ENCODE results near the gene EPHA8. TPM values are rescaled to one million over a fixed set of nuclear protein-coding genes. Genes with fewer than 3 reads are reported as not detected.

EPHA8 gene
- total RNA-seq, 2 experiments from 2014 or later, result not detected

GRCh38 chr1:22618056-22618455, 54.8 kb downstream of the EPHA8 start:
- H3K36me3 ChIP-seq (ENCODE audit: insufficient read depth, low read length), result no peaks in the 10 kb centered on the region
- H3K9me3 ChIP-seq (ENCODE audit: control insufficient read depth in 1 of 2, insufficient read depth in 1 of 2, low read length in 2 of 2), result peaks cover 0 to 12% of the 10 kb centered on the region in 2 experiments
- H3K27me3 ChIP-seq (ENCODE audit: control insufficient read depth in 1 of 2, insufficient read depth in 2 of 2, low read length in 2 of 2), result peaks cover 29 to 35% of the 10 kb centered on the region in 2 experiments
- ChIA-PET POLR2A (no interaction called here), CTCF (no interaction called here)
- ATAC-seq (ENCODE audit: poor library complexity) (no peak), DNase-seq (no peak)
- H3K4me1 ChIP-seq (ENCODE audit: insufficient read depth, low read length), result no peaks in the 10 kb centered on the region
- no peak overlapping the region for H3K4me3 ChIP-seq (ENCODE audit: low read length)
- Mint-ChIP-seq H3K4me3 (no peak overlapping the region), H3K4me1 (ENCODE audit: low read depth) (no peaks in the 10 kb centered on the region), H3K36me3 (ENCODE audit: low read depth) (no peaks in the 10 kb centered on the region), H3K27ac (no peak overlapping the region), H3K9me3 (no peaks in the 10 kb centered on the region), H3K27me3 (peaks cover 51% of the 10 kb centered on the region)
- H3K27ac ChIP-seq (ENCODE audit: low read depth in 1 of 2, low read length in 2 of 2), result no peak overlapping the region
- TF ChIP-seq, protein P1, sequence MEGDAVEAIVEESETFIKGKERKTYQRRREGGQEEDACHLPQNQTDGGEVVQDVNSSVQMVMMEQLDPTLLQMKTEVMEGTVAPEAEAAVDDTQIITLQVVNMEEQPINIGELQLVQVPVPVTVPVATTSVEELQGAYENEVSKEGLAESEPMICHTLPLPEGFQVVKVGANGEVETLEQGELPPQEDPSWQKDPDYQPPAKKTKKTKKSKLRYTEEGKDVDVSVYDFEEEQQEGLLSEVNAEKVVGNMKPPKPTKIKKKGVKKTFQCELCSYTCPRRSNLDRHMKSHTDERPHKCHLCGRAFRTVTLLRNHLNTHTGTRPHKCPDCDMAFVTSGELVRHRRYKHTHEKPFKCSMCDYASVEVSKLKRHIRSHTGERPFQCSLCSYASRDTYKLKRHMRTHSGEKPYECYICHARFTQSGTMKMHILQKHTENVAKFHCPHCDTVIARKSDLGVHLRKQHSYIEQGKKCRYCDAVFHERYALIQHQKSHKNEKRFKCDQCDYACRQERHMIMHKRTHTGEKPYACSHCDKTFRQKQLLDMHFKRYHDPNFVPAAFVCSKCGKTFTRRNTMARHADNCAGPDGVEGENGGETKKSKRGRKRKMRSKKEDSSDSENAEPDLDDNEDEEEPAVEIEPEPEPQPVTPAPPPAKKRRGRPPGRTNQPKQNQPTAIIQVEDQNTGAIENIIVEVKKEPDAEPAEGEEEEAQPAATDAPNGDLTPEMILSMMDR (IDR thresholded peaks at IDR 0.05), result no peak
- intact Hi-C loops (cut with DNase I, micrococcal nuclease), result no loop called here

DNA sequence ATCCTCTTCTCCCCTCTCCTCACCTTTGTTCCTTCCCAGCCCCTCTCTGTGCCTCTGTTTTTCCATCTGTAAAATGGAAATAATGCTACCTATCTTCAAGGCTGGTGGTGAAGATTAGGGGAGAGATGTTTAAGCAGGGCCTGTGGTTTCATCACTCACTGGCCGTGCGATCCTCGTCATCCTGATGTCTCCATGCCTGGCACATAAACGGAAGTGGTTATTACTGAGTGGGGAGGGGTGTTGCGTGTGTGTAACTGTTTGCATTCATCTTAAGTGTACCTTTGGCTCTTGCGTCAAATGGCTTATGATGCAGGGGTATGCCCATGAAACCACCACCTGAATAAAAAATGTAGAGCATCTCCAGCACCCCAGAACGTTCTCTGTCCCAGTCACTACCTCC, 56.0 kb downstream of the EPHA8 start:
- ChIA-PET CTCF (no interaction called here), POLR2A (no interaction called here)
- no peak overlapping the region for H3K4me3 Mint-ChIP-seq
- no peak for ATAC-seq (ENCODE audit: poor library complexity)
- H3K4me1 Mint-ChIP-seq (ENCODE audit: low read depth), result no peaks in the 10 kb centered on the region
- no peak overlapping the region for H3K27ac Mint-ChIP-seq
- DNase-seq, result no peak
- Histone ChIP-seq H3K4me1 (ENCODE audit: insufficient read depth, low read length) (no peaks in the 10 kb centered on the region), H3K27me3 (ENCODE audit: control insufficient read depth in 1 of 2, insufficient read depth in 2 of 2, low read length in 2 of 2) (peaks cover 26 to 29% of the 10 kb centered on the region in 2 experiments), H3K36me3 (ENCODE audit: insufficient read depth, low read length) (no peaks in the 10 kb centered on the region), H3K27ac (ENCODE audit: low read depth in 1 of 2, low read length in 2 of 2) (no peak overlapping the region), H3K4me3 (ENCODE audit: low read length) (no peak overlapping the region), H3K9me3 (ENCODE audit: control insufficient read depth in 1 of 2, insufficient read depth in 1 of 2, low read length in 2 of 2) (peaks cover 0 to 7% of the 10 kb centered on the region in 2 experiments)
- no peaks in the 10 kb centered on the region for H3K36me3 Mint-ChIP-seq (ENCODE audit: low read depth)
- no peaks in the 10 kb centered on the region for H3K9me3 Mint-ChIP-seq
- H3K27me3 Mint-ChIP-seq, result peaks cover 49% of the 10 kb centered on the region
- TF ChIP-seq, protein P1 (IDR thresholded peaks at IDR 0.05), result no peak
- intact Hi-C loops (cut with DNase I, micrococcal nuclease), result no loop called here

DNA sequence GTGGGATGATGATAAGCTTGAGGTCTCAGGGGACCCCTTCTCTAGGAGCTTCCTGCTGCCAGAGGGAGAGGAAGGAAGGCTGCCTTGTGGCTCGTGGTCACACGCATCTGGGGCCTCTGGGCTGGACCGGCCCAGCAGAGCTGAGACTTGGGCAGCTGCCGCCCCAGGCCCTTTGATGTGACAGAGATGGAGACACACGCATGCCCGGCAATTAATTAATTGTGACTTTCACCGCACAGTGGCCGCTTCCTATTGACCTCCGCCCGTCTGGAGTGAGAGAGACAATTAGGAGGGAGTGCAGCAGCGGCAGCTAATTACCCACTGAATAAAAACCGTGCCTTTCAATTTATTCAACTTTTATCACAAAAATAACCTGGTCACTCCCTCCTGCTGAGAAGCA, 56.5 kb downstream of the EPHA8 start:
- H3K9me3 ChIP-seq (ENCODE audit: control insufficient read depth in 1 of 2, insufficient read depth in 1 of 2, low read length in 2 of 2), result peaks cover 0 to 7% of the 10 kb centered on the region in 2 experiments
- H3K4me3 ChIP-seq (ENCODE audit: low read length), result no peak overlapping the region
- H3K4me1 ChIP-seq (ENCODE audit: insufficient read depth, low read length), result no peaks in the 10 kb centered on the region
- H3K36me3 ChIP-seq (ENCODE audit: insufficient read depth, low read length), result no peaks in the 10 kb centered on the region
- Mint-ChIP-seq H3K4me1 (ENCODE audit: low read depth) (no peaks in the 10 kb centered on the region), H3K27ac (no peak overlapping the region), H3K27me3 (peaks cover 49% of the 10 kb centered on the region), H3K9me3 (no peaks in the 10 kb centered on the region), H3K36me3 (ENCODE audit: low read depth) (no peaks in the 10 kb centered on the region), H3K4me3 (no peak overlapping the region)
- ChIA-PET CTCF (no interaction called here), POLR2A (no interaction called here)
- intact Hi-C loops (cut with DNase I, micrococcal nuclease), result no loop called here
- no peak overlapping the region for H3K27ac ChIP-seq (ENCODE audit: low read depth in 1 of 2, low read length in 2 of 2)
- DNase-seq (no peak), ATAC-seq (ENCODE audit: poor library complexity) (no peak)
- peaks cover 23 to 29% of the 10 kb centered on the region in 2 experiments for H3K27me3 ChIP-seq (ENCODE audit: control insufficient read depth in 1 of 2, insufficient read depth in 2 of 2, low read length in 2 of 2)
- TF ChIP-seq, protein P1 (IDR thresholded peaks at IDR 0.05), result no peak

All from CD4-positive, alpha-beta T cell (primary cell).